Panc1 (cell line): Measurements from ENCODE around the gene PATJ.

ENCODE experiments used
- POLR2AphosphoS5 ChIP-seq: IDR thresholded peaks from 2 replicates; pipeline ENCODE4 v1.6.1; 2012; ENCODE audit warnings: mild to moderate bottlenecking, low read depth, low read length, moderate library complexity
- TCF7L2 ChIP-seq: IDR thresholded peaks from 2 replicates; pipeline ENCODE4 v1.6.1; 2011; ENCODE audit warnings: mild to moderate bottlenecking, low read depth, low read length, inconsistent platforms
- TF ChIP-seq, protein P1 (sequence below): fragments of 450-650 bp; IDR thresholded peaks from 2 replicates; pipeline ENCODE4 v1.5.1; 2017; ENCODE audit warnings: mild to moderate bottlenecking
- TF ChIP-seq, protein P2 (sequence below), 2 experiments: IDR thresholded peaks; 2 replicates each; pipeline ENCODE4 v1.6.1; 2011 to 2012; ENCODE audit warnings: low read depth in 2 of 2, control low read depth in 1 of 2, low read length in 1 of 2, mild to moderate bottlenecking in 1 of 2, moderate library complexity in 1 of 2; ENCODE audit not compliant: insufficient read depth in 1 of 2

DNA sequence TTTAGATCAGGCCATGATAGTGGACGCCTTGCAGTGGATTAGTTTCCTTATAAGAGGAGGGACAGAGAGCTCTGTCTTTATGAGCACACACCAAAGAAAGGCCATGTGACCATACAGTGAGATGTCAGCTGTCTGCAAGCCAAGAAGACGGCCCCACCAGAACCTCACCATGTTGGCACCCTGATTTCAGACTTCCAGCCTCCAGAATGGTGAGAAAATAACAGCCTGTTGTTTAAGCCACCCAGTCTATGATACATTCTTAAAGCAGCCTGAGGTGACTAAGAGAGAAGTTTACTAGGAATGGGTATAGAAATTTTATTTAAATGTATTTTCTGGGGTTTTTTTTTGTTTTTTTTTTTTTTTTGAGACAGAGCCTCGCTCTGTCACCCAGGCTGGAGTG lies 481.9 kb downstream of the PATJ start:
- no peak for TF ChIP-seq TCF7L2
- TF ChIP-seq, protein P1, sequence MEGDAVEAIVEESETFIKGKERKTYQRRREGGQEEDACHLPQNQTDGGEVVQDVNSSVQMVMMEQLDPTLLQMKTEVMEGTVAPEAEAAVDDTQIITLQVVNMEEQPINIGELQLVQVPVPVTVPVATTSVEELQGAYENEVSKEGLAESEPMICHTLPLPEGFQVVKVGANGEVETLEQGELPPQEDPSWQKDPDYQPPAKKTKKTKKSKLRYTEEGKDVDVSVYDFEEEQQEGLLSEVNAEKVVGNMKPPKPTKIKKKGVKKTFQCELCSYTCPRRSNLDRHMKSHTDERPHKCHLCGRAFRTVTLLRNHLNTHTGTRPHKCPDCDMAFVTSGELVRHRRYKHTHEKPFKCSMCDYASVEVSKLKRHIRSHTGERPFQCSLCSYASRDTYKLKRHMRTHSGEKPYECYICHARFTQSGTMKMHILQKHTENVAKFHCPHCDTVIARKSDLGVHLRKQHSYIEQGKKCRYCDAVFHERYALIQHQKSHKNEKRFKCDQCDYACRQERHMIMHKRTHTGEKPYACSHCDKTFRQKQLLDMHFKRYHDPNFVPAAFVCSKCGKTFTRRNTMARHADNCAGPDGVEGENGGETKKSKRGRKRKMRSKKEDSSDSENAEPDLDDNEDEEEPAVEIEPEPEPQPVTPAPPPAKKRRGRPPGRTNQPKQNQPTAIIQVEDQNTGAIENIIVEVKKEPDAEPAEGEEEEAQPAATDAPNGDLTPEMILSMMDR, result no peak
- TF ChIP-seq POLR2AphosphoS5, result no peak
- TF ChIP-seq, protein P2, sequence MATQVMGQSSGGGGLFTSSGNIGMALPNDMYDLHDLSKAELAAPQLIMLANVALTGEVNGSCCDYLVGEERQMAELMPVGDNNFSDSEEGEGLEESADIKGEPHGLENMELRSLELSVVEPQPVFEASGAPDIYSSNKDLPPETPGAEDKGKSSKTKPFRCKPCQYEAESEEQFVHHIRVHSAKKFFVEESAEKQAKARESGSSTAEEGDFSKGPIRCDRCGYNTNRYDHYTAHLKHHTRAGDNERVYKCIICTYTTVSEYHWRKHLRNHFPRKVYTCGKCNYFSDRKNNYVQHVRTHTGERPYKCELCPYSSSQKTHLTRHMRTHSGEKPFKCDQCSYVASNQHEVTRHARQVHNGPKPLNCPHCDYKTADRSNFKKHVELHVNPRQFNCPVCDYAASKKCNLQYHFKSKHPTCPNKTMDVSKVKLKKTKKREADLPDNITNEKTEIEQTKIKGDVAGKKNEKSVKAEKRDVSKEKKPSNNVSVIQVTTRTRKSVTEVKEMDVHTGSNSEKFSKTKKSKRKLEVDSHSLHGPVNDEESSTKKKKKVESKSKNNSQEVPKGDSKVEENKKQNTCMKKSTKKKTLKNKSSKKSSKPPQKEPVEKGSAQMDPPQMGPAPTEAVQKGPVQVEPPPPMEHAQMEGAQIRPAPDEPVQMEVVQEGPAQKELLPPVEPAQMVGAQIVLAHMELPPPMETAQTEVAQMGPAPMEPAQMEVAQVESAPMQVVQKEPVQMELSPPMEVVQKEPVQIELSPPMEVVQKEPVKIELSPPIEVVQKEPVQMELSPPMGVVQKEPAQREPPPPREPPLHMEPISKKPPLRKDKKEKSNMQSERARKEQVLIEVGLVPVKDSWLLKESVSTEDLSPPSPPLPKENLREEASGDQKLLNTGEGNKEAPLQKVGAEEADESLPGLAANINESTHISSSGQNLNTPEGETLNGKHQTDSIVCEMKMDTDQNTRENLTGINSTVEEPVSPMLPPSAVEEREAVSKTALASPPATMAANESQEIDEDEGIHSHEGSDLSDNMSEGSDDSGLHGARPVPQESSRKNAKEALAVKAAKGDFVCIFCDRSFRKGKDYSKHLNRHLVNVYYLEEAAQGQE (IDR thresholded peaks at IDR 0.05; ENCODE audit: insufficient read depth in 1 of 2, low read depth in 2 of 2, low read length in 1 of 2), result no peak
